Measurements from ENCODE around the gene YY1AP1.
"Not testable (repeated sequence)": the region's sequence is repeated elsewhere in the genome, so short reads cannot be mapped to it uniquely, and the experiment has no call there.

DNA sequence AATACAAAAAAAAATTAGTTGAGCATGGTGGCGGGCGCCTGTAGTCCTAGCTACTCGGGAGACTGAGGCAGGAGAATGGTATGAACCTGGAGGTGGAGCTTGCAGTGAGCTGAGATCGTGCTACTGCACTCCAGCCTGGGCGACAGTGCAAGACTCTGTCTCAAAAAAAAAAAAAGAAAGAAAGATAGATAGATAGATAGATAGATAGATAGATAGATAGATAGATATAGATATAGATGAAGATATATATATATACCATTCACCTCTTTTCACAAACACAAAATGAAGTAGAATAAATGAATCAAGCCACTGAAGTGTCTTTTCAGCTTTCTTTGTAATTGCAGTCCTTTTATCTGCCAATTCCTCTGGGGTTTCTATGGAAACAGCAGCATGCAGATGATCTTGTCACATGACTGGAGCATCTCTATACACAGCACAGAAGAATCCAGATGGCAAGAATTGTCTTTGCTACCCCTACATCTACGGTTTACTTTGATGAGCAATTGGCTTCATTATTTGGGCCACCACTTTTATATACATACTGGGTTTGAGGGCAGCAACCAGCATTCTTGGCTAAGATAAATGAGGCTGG, 30.0 kb upstream of the YY1AP1 start:
- TF ChIP-seq, protein P1, sequence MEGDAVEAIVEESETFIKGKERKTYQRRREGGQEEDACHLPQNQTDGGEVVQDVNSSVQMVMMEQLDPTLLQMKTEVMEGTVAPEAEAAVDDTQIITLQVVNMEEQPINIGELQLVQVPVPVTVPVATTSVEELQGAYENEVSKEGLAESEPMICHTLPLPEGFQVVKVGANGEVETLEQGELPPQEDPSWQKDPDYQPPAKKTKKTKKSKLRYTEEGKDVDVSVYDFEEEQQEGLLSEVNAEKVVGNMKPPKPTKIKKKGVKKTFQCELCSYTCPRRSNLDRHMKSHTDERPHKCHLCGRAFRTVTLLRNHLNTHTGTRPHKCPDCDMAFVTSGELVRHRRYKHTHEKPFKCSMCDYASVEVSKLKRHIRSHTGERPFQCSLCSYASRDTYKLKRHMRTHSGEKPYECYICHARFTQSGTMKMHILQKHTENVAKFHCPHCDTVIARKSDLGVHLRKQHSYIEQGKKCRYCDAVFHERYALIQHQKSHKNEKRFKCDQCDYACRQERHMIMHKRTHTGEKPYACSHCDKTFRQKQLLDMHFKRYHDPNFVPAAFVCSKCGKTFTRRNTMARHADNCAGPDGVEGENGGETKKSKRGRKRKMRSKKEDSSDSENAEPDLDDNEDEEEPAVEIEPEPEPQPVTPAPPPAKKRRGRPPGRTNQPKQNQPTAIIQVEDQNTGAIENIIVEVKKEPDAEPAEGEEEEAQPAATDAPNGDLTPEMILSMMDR (IDR thresholded peaks at IDR 0.05), result not testable (repeated sequence)
- not testable (repeated sequence) for TF ChIP-seq POLR2A, EP300 (IDR thresholded peaks at IDR 0.05)
